ENCODE measurements around the gene FNIP1.

DNA sequence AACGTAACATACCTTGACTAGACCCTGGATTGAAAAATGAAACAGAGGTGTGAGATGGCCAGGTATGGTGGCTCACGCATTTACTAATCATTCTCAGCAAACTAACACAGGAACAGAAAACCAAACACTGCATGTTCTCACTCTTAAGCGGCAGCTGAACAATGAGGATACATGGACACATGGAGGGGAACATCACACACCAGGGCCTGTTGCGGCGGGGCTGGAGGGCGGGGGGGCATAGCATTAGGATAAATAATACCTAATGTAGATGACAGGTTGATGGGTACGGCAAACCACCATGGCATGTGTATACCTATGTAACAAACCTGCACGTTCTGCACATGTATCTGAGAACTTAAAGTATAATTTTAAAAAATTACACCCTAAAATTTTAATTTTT is 177.7 kb downstream of the FNIP1 start:
- TF ChIP-seq RAD21 (CRISPR knock-in tag; IDR thresholded peaks at IDR 0.05) (no peak), HDAC2 (CRISPR knock-in tag; IDR thresholded peaks at IDR 0.05) (no peak), NFE2L1 (CRISPR knock-in tag; IDR thresholded peaks at IDR 0.05; ENCODE audit: borderline replicate concordance) (no peak), ZFP36 (IDR thresholded peaks at IDR 0.05; ENCODE audit: borderline replicate concordance, low read depth, low read length, partially characterized antibody) (no peak), ZNF292 (CRISPR knock-in tag; IDR thresholded peaks at IDR 0.05; ENCODE audit: borderline replicate concordance, low read depth) (no peak), CAMTA2 (CRISPR knock-in tag; IDR thresholded peaks at IDR 0.05; ENCODE audit: borderline replicate concordance) (no peak), ZNF329 (CRISPR knock-in tag; IDR thresholded peaks at IDR 0.05; ENCODE audit: low read depth) (no peak), EZH2 (conservative IDR thresholded peaks at IDR 0.05; ENCODE audit: low read depth, low read length) (no peak), ZFP37 (CRISPR knock-in tag; IDR thresholded peaks at IDR 0.05; ENCODE audit: borderline replicate concordance) (no peak), NFKBIZ (CRISPR knock-in tag; IDR thresholded peaks at IDR 0.05) (no peak), ZNF644 (CRISPR knock-in tag; IDR thresholded peaks at IDR 0.05; ENCODE audit: low read depth) (no peak), CEBPB (IDR thresholded peaks at IDR 0.05; ENCODE audit: borderline replicate concordance, low read depth, low read length) (no peak)
- TF ChIP-seq, protein P1, sequence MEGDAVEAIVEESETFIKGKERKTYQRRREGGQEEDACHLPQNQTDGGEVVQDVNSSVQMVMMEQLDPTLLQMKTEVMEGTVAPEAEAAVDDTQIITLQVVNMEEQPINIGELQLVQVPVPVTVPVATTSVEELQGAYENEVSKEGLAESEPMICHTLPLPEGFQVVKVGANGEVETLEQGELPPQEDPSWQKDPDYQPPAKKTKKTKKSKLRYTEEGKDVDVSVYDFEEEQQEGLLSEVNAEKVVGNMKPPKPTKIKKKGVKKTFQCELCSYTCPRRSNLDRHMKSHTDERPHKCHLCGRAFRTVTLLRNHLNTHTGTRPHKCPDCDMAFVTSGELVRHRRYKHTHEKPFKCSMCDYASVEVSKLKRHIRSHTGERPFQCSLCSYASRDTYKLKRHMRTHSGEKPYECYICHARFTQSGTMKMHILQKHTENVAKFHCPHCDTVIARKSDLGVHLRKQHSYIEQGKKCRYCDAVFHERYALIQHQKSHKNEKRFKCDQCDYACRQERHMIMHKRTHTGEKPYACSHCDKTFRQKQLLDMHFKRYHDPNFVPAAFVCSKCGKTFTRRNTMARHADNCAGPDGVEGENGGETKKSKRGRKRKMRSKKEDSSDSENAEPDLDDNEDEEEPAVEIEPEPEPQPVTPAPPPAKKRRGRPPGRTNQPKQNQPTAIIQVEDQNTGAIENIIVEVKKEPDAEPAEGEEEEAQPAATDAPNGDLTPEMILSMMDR (CRISPR knock-in tag; IDR thresholded peaks at IDR 0.05), result no peak
- TF ChIP-seq, protein P2, sequence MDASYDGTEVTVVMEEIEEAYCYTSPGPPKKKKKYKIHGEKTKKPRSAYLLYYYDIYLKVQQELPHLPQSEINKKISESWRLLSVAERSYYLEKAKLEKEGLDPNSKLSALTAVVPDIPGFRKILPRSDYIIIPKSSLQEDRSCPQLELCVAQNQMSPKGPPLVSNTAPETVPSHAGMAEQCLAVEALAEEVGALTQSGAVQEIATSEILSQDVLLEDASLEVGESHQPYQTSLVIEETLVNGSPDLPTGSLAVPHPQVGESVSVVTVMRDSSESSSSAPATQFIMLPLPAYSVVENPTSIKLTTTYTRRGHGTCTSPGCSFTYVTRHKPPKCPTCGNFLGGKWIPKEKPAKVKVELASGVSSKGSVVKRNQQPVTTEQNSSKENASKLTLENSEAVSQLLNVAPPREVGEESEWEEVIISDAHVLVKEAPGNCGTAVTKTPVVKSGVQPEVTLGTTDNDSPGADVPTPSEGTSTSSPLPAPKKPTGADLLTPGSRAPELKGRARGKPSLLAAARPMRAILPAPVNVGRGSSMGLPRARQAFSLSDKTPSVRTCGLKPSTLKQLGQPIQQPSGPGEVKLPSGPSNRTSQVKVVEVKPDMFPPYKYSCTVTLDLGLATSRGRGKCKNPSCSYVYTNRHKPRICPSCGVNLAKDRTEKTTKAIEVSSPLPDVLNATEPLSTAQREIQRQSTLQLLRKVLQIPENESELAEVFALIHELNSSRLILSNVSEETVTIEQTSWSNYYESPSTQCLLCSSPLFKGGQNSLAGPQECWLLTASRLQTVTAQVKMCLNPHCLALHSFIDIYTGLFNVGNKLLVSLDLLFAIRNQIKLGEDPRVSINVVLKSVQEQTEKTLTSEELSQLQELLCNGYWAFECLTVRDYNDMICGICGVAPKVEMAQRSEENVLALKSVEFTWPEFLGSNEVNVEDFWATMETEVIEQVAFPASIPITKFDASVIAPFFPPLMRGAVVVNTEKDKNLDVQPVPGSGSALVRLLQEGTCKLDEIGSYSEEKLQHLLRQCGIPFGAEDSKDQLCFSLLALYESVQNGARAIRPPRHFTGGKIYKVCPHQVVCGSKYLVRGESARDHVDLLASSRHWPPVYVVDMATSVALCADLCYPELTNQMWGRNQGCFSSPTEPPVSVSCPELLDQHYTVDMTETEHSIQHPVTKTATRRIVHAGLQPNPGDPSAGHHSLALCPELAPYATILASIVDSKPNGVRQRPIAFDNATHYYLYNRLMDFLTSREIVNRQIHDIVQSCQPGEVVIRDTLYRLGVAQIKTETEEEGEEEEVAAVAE (CRISPR knock-in tag; IDR thresholded peaks at IDR 0.05; ENCODE audit: borderline replicate concordance), result no peak

Data from HepG2 (cell line).